Fibroblast of the aortic adventitia (primary cell): Measurements from ENCODE around the gene EMILIN3. TPM values are rescaled to one million over a fixed set of nuclear protein-coding genes. Genes with fewer than 3 reads are reported as not detected.

Experiments
- DNase-seq: peaks from one replicate; pipeline ENCODE4 v3.0.0-alpha.2; 2010; ENCODE audit warnings: low read depth
- H3K4me3 ChIP-seq: 2 replicates; pipeline ENCODE4 v1.5.1; 2011; ENCODE audit warnings: low read depth, mild to moderate bottlenecking, control low read depth, low read length, moderate library complexity
- total RNA-seq: library from RNA; depleted of rRNA; stranded (reverse); fragments of >200 nt; gene quantifications from 2 replicates; pipeline ENCODE4 v1.2.3, GENCODE V29; 2012; ENCODE audit warnings: low replicate concordance
- TF ChIP-seq, protein P1 (sequence below): IDR thresholded peaks from 2 replicates; pipeline ENCODE4 v1.5.1; 2011; ENCODE audit warnings: mild to moderate bottlenecking, low read length, control low read depth, inconsistent platforms; ENCODE audit not compliant: insufficient read depth

The EMILIN3 gene
- total RNA-seq, 1 donor: not detected

GRCh38 chr20:41342474-41343464 lies 23.8 kb downstream of the EMILIN3 start:
- no peak overlapping the region for H3K4me3 ChIP-seq
- DNase-seq: no peak
- TF ChIP-seq, protein P1, sequence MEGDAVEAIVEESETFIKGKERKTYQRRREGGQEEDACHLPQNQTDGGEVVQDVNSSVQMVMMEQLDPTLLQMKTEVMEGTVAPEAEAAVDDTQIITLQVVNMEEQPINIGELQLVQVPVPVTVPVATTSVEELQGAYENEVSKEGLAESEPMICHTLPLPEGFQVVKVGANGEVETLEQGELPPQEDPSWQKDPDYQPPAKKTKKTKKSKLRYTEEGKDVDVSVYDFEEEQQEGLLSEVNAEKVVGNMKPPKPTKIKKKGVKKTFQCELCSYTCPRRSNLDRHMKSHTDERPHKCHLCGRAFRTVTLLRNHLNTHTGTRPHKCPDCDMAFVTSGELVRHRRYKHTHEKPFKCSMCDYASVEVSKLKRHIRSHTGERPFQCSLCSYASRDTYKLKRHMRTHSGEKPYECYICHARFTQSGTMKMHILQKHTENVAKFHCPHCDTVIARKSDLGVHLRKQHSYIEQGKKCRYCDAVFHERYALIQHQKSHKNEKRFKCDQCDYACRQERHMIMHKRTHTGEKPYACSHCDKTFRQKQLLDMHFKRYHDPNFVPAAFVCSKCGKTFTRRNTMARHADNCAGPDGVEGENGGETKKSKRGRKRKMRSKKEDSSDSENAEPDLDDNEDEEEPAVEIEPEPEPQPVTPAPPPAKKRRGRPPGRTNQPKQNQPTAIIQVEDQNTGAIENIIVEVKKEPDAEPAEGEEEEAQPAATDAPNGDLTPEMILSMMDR: no peak

DNA sequence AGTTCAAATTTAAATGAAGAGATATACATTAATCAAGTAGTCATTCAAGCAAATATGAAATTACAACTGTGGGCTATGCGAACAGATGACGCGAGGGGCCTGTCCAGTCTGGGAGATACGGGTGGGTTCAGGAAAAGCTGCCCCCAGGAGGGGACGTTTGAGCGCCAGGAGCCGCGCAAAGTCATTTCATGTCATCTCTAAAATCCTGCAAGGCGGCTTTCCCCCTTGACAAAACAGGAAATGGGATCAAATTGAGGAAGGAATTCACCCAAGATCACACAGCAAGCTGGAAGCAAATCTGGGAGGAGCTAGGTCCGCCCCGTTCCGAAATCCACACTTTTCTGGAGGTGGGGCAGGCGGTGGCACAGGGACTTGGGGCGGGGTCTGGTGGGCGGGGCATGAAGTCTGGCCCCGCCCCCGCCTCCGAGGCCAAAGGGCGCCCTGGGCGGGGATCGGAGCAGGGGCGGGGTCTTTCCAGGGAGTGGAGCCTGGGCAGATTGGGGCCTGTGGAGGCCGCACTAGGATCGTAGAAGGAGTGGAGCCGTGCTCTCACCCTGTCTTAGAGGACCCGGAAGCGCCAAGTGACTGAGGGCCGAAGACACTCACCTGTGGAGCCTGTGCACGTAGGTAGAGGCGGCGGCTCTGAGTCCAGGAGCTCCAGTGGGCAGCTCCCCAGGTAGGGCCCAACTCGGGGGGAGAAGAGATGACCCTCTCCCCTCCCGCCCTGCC lies 26.1 kb downstream of the EMILIN3 start, which contains the start of gene LPIN3:
LPIN3 (plus strand) TSS at position 495 of the 729 bp plus-strand sequence. CDS start 4,983 bp downstream, outside the sequence.
- H3K4me3 ChIP-seq: peak within 1 kb of the TSS; percentile 73
- TF ChIP-seq, protein P1: peak; percentile 13
- DNase-seq: peak; percentile 87

- DNase-seq: peak; percentile 65
- TF ChIP-seq, protein P1: peak; percentile 92
- peak overlapping the region; percentile 73 for H3K4me3 ChIP-seq
Measured at GRCh38 chr20:41339957-41340326, 26.7 kb downstream of the EMILIN3 start.

GRCh38 chr20:41336711-41337492 lies 29.7 kb downstream of the EMILIN3 start:
- H3K4me3 ChIP-seq: no peak overlapping the region
- TF ChIP-seq, protein P1: no peak
- no peak for DNase-seq

DNA sequence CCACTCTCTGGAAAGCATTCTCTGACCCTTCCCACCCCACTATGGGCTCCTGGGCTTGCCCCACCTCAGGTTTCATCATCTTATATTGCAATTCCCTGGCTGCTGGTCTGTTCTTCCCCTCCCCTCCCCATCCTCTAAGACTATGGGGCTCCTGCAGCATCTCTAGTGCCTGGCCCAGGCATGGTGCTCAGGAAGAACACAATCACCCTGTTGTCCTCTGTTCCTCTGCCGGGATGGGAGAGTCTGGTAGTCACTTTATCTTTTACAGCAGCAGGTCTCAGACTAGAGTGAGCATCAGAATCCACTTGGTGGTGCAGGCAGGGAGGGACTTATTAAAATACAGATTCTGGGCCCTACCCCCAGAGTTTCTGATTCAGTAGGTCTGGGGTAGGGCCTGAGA lies 31.0 kb downstream of the EMILIN3 start:
- no peak overlapping the region for H3K4me3 ChIP-seq
- TF ChIP-seq, protein P1: no peak
- DNase-seq: no peak
